Skeletal muscle satellite cell (primary cell): ENCODE results near the gene SLC29A2.
"Not testable (repeated sequence)": the region's sequence is repeated elsewhere in the genome, so short reads cannot be mapped to it uniquely, and the experiment has no call there.

Source experiments
- H3K27me3 ChIP-seq: 2 replicates; pipeline ENCODE4 v1.7.0; 2013; ENCODE audit warnings: low read length; ENCODE audit not compliant: control insufficient read depth, insufficient read depth
- H3K36me3 ChIP-seq: 2 replicates; pipeline ENCODE4 v1.7.0; 2013; ENCODE audit warnings: mild to moderate bottlenecking, control low read depth, low read length; ENCODE audit not compliant: insufficient read depth
- H3K4me1 ChIP-seq: 2 replicates; pipeline ENCODE4 v1.7.0; 2013; ENCODE audit warnings: low read length; ENCODE audit not compliant: control insufficient read depth, insufficient read depth
- H3K4me2 ChIP-seq: 2 replicates; pipeline ENCODE4 v1.7.0; 2013; ENCODE audit warnings: mild to moderate bottlenecking, low read length
- H3K4me3 ChIP-seq: 2 replicates; pipeline ENCODE4 v1.7.0; 2013; ENCODE audit warnings: low read length
- H3K9ac ChIP-seq: 2 replicates; pipeline ENCODE4 v1.7.0; 2013; ENCODE audit warnings: mild to moderate bottlenecking, low read depth, low read length, moderate library complexity
- H3K9me3 ChIP-seq: replicated peaks from 2 replicates; pipeline ENCODE4 v1.7.0; 2013; ENCODE audit warnings: mild to moderate bottlenecking, control low read depth, low read length

Gene SLC29A2

GRCh38 chr11:66327171-66328030, 44.2 kb downstream of the SLC29A2 start:
- Histone ChIP-seq H3K9me3 (no peaks in the 10 kb centered on the region), H3K9ac (peak overlapping the region; percentile 64), H3K27me3 (no peaks in the 10 kb centered on the region), H3K4me3 (no peak overlapping the region), H3K4me2 (peak overlapping the region; percentile 70), H3K36me3 (peaks cover 12% of the 10 kb centered on the region), H3K4me1 (peaks cover 48% of the 10 kb centered on the region)

- H3K9me3 ChIP-seq: no peaks in the 10 kb centered on the region
These were observed 45.1 kb downstream of the SLC29A2 start for GRCh38 chr11:66326261-66327111.

GRCh38 chr11:66325263-66325671, 46.3 kb downstream of the SLC29A2 start:
- Histone ChIP-seq H3K27me3 (no peaks in the 10 kb centered on the region), H3K4me2 (no peak overlapping the region), H3K4me1 (peaks cover 48% of the 10 kb centered on the region), H3K36me3 (no peaks in the 10 kb centered on the region), H3K9ac (no peak overlapping the region), H3K4me3 (no peak overlapping the region), H3K9me3 (no peaks in the 10 kb centered on the region)

More at GRCh38 chr11:66326261-66327111, 45.1 kb downstream of the SLC29A2 start:
- Histone ChIP-seq H3K36me3 (peaks cover 3% of the 10 kb centered on the region), H3K27me3 (no peaks in the 10 kb centered on the region), H3K4me2 (peak overlapping the region; percentile 70), H3K4me3 (no peak overlapping the region), H3K4me1 (peaks cover 48% of the 10 kb centered on the region), H3K9ac (peak overlapping the region; percentile 64)

- H3K27me3 ChIP-seq: no peaks in the 10 kb centered on the region
- H3K4me1 ChIP-seq: peaks cover 48% of the 10 kb centered on the region
- H3K4me3 ChIP-seq: no peak overlapping the region
- H3K9ac ChIP-seq: no peak overlapping the region
- H3K4me2 ChIP-seq: no peak overlapping the region
- no peaks in the 10 kb centered on the region for H3K36me3 ChIP-seq
- no peaks in the 10 kb centered on the region for H3K9me3 ChIP-seq
These were observed 46.9 kb downstream of the SLC29A2 start for GRCh38 chr11:66324664-66325063.

- H3K4me3 ChIP-seq: no peak overlapping the region
- no peaks in the 10 kb centered on the region for H3K36me3 ChIP-seq
- peaks cover 51% of the 10 kb centered on the region for H3K4me1 ChIP-seq
- no peak overlapping the region for H3K4me2 ChIP-seq
- H3K9ac ChIP-seq: no peak overlapping the region
- no peaks in the 10 kb centered on the region for H3K9me3 ChIP-seq
- H3K27me3 ChIP-seq: no peaks in the 10 kb centered on the region
These were observed 47.9 kb downstream of the SLC29A2 start for GRCh38 chr11:66323684-66324083.

- no peaks in the 10 kb centered on the region for H3K9me3 ChIP-seq
- H3K36me3 ChIP-seq: no peaks in the 10 kb centered on the region
- H3K27me3 ChIP-seq: no peaks in the 10 kb centered on the region
- no peak overlapping the region for H3K4me3 ChIP-seq
- H3K4me2 ChIP-seq: no peak overlapping the region
- peaks cover 51% of the 10 kb centered on the region for H3K4me1 ChIP-seq
- no peak overlapping the region for H3K9ac ChIP-seq
These were observed 48.7 kb downstream of the SLC29A2 start for GRCh38 chr11:66322732-66323427.

GRCh38 chr11:66321606-66322005, 50.0 kb downstream of the SLC29A2 start:
- Histone ChIP-seq H3K9ac (no peak overlapping the region), H3K9me3 (no peaks in the 10 kb centered on the region), H3K4me3 (no peak overlapping the region), H3K4me2 (no peak overlapping the region), H3K4me1 (peaks cover 47% of the 10 kb centered on the region), H3K27me3 (no peaks in the 10 kb centered on the region), H3K36me3 (no peaks in the 10 kb centered on the region)

- peaks cover 46% of the 10 kb centered on the region for H3K4me1 ChIP-seq
- H3K36me3 ChIP-seq, H3K4me2 ChIP-seq, H3K9ac ChIP-seq, H3K4me3 ChIP-seq, H3K9me3 ChIP-seq, H3K27me3 ChIP-seq: not testable (repeated sequence)
These were observed 50.8 kb downstream of the SLC29A2 start for GRCh38 chr11:66320748-66321147.

GRCh38 chr11:66320289-66320688, 51.3 kb downstream of the SLC29A2 start:
- H3K27me3 ChIP-seq, H3K4me3 ChIP-seq, H3K36me3 ChIP-seq, H3K9ac ChIP-seq, H3K9me3 ChIP-seq, H3K4me2 ChIP-seq: not testable (repeated sequence)
- H3K4me1 ChIP-seq: peaks cover 42% of the 10 kb centered on the region

GRCh38 chr11:66318600-66318970, 53.0 kb downstream of the SLC29A2 start:
- no peaks in the 10 kb centered on the region for H3K9me3 ChIP-seq
- no peak overlapping the region for H3K4me2 ChIP-seq
- H3K4me1 ChIP-seq: peaks cover 34% of the 10 kb centered on the region
- H3K4me3 ChIP-seq: no peak overlapping the region
- H3K27me3 ChIP-seq: peaks cover 9% of the 10 kb centered on the region
- H3K36me3 ChIP-seq: no peaks in the 10 kb centered on the region
- H3K9ac ChIP-seq: no peak overlapping the region
